SHP77 treated with DMSO at 0.1 percent for 48 hours (cell line): ENCODE measurements around the gene CRIM1.

Source experiments
- DNase-seq: peaks from one replicate; lab custom pipeline; 2025; lab: John Stamatoyannopoulos, UW

The CRIM1 gene

GRCh38 chr2:36456227-36457175 lies 100.9 kb downstream of the CRIM1 start:
- DNase-seq: no peak

- DNase-seq: no peak
These were observed 102.5 kb downstream of the CRIM1 start for GRCh38 chr2:36458106-36458505.

GRCh38 chr2:36459725-36460137 lies 104.2 kb downstream of the CRIM1 start:
- no peak for DNase-seq

- no peak for DNase-seq
These were observed 105.6 kb downstream of the CRIM1 start for GRCh38 chr2:36461039-36461681.

- DNase-seq: no peak
These were observed 106.8 kb downstream of the CRIM1 start for GRCh38 chr2:36462311-36462935.

GRCh38 chr2:36463365-36463764 lies 107.8 kb downstream of the CRIM1 start:
- DNase-seq: no peak

- no peak for DNase-seq
These were observed 108.6 kb downstream of the CRIM1 start for GRCh38 chr2:36464006-36464721.

GRCh38 chr2:36466135-36466534 lies 110.6 kb downstream of the CRIM1 start:
- no peak for DNase-seq

- DNase-seq: no peak
These were observed 113.0 kb downstream of the CRIM1 start for GRCh38 chr2:36468463-36469105.

GRCh38 chr2:36469106-36469477 lies 113.5 kb downstream of the CRIM1 start:
- no peak for DNase-seq

GRCh38 chr2:36469710-36470109 lies 114.1 kb downstream of the CRIM1 start:
- DNase-seq: no peak

GRCh38 chr2:36473230-36473629 lies 117.7 kb downstream of the CRIM1 start:
- no peak for DNase-seq

GRCh38 chr2:36476411-36476810 lies 120.8 kb downstream of the CRIM1 start:
- no peak for DNase-seq

GRCh38 chr2:36477315-36477714 lies 121.7 kb downstream of the CRIM1 start:
- no peak for DNase-seq

GRCh38 chr2:36477746-36478145 lies 122.2 kb downstream of the CRIM1 start:
- DNase-seq: no peak

- DNase-seq: no peak
These were observed 122.8 kb downstream of the CRIM1 start for GRCh38 chr2:36478332-36478738.

GRCh38 chr2:36478999-36479398 lies 123.4 kb downstream of the CRIM1 start:
- no peak for DNase-seq

- no peak for DNase-seq
These were observed 123.8 kb downstream of the CRIM1 start for GRCh38 chr2:36479406-36479805.

GRCh38 chr2:36480028-36480427 lies 124.5 kb downstream of the CRIM1 start:
- DNase-seq: no peak

GRCh38 chr2:36480636-36481035 lies 125.1 kb downstream of the CRIM1 start:
- DNase-seq: no peak

GRCh38 chr2:36481709-36482108 lies 126.1 kb downstream of the CRIM1 start:
- no peak for DNase-seq
